Activated CD8-positive, alpha-beta memory T cell treated with anti-CD3 and anti-CD28 coated beads, Interleukin-2, amount 50 U/mL, for 24 hours (primary cell): ENCODE results near the gene NDUFS2.
"Not testable (repeated sequence)": the region's sequence is repeated elsewhere in the genome, so short reads cannot be mapped to it uniquely, and the experiment has no call there.

Source experiments
- DNase-seq: peaks from one replicate; pipeline ENCODE4 v3.0.0-alpha.2; 2020; ENCODE audit errors: extremely low read depth

Gene NDUFS2

GRCh38 chr1:161220002-161220401 lies 17.8 kb downstream of the NDUFS2 start:
- DNase-seq, result no peak

GRCh38 chr1:161222175-161223019 lies 20.2 kb downstream of the NDUFS2 start:
- DNase-seq, result no peak

GRCh38 chr1:161223805-161224694 lies 21.9 kb downstream of the NDUFS2 start:
- DNase-seq, result no peak

GRCh38 chr1:161224695-161225087 lies 22.5 kb downstream of the NDUFS2 start:
- DNase-seq, result not testable (repeated sequence)

- no peak for DNase-seq
Measured at GRCh38 chr1:161225178-161225533, 23.0 kb downstream of the NDUFS2 start.

- DNase-seq, result peak; percentile 76
Measured at GRCh38 chr1:161225534-161226319, 23.6 kb downstream of the NDUFS2 start, which contains the start of gene TOMM40L. Gene TOMM40L (plus strand): TSS chr1:161226060. CDS start chr1:161226490, 430 bp downstream.

- no peak for DNase-seq
Measured at GRCh38 chr1:161226320-161226711, 24.1 kb downstream of the NDUFS2 start.

GRCh38 chr1:161226759-161227158 lies 24.6 kb downstream of the NDUFS2 start:
- no peak for DNase-seq

GRCh38 chr1:161227196-161227871 lies 25.2 kb downstream of the NDUFS2 start:
- peak; percentile 80 for DNase-seq

- no peak for DNase-seq
Measured at GRCh38 chr1:161228032-161228431, 25.9 kb downstream of the NDUFS2 start.

GRCh38 chr1:161229896-161230295 lies 27.7 kb downstream of the NDUFS2 start:
- no peak for DNase-seq

GRCh38 chr1:161230762-161231161 lies 28.6 kb downstream of the NDUFS2 start:
- no peak for DNase-seq

- no peak for DNase-seq
Measured at GRCh38 chr1:161233102-161233501, 30.9 kb downstream of the NDUFS2 start.

- DNase-seq, result no peak
Measured at GRCh38 chr1:161235957-161236775, 34.0 kb downstream of the NDUFS2 start.

GRCh38 chr1:161238039-161238473 lies 35.9 kb downstream of the NDUFS2 start, which contains the start of gene NR1I3:
Gene NR1I3 (minus strand): TSS chr1:161238203. CDS start chr1:161236565, 1,638 bp downstream.
- DNase-seq, result no peak

GRCh38 chr1:161241682-161242081 lies 39.5 kb downstream of the NDUFS2 start:
- DNase-seq, result no peak

GRCh38 chr1:161242313-161242712 lies 40.1 kb downstream of the NDUFS2 start:
- no peak for DNase-seq

- no peak for DNase-seq
Measured at GRCh38 chr1:161244888-161245287, 42.7 kb downstream of the NDUFS2 start.

- not testable (repeated sequence) for DNase-seq
Measured at GRCh38 chr1:161250100-161250499, 47.9 kb downstream of the NDUFS2 start.

GRCh38 chr1:161250829-161251228 lies 48.7 kb downstream of the NDUFS2 start:
- DNase-seq, result no peak
